Jurkat, Clone E6-1 (cell line): ENCODE data around the gene RCBTB2.
A peak's percentile ranks its signal among the peaks of the same experiment; 100 is the strongest.

ENCODE experiments used
- DNase-seq: peaks from one replicate; pipeline ENCODE4 v3.0.0-alpha.2; 2011; ENCODE audit warnings: low read depth, low spot score
- H3K4me3 ChIP-seq: 2 replicates; pipeline ENCODE4 v1.5.1; 2011; ENCODE audit warnings: mild to moderate bottlenecking, low read length, control low read depth, moderate library complexity

The RCBTB2 gene

DNA sequence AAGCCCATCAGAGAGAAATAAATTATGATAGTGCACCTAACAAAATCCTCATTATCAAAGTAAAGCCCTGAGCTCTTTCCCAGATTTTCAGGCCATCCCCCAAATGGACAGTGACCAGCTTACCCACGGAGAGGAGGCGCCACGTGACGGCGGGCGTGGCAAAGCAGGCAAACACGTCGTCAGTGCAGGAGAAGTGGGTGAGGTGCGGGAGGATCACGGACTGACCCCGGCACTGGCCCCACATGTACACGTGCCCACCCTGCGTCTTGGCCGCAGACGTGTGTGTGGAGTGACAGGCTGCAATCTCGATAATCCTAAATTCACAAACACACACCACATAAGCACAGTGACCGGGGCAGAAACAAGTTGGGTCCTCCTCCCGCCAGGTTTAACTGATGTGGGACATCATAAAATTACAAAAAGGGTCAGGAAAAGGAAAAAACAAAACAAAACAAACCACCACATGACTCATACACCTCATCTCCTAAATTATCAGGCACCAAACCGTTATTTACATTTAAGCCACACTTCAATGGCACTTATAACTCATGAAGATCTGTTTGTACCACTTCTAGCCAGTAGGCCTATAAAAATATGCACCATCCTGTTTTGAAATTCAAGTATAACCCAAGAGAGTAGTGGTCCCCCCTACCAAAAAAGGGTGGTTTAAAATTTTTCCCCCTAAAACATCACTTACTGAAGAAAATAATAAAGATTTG lies 30.1 kb downstream of the RCBTB2 start:
- no peak for DNase-seq
- H3K4me3 ChIP-seq: no peak overlapping the region

DNA sequence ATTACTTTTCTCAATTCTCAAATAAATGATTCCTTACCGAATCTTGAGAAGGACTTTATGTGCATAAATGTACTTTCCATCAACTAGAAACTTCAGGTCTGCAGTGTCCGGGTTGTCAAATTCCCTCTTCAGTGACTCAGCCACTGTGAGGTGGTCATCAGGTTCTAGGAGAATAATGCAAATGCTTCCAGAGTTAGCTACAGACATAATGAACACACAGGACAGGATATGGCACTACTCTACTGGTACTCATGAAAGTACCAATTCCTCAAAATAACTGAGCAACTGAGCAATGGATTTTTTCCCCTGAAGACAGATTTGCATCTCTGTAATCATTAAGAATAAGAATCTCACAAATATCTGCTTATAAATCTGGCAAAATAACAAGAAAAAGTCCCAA lies 31.2 kb downstream of the RCBTB2 start:
- no peak overlapping the region for H3K4me3 ChIP-seq
- no peak for DNase-seq

- H3K4me3 ChIP-seq: no peak overlapping the region
- no peak for DNase-seq
Measured at GRCh38 chr13:48500652-48501197, 32.2 kb downstream of the RCBTB2 start.

DNA sequence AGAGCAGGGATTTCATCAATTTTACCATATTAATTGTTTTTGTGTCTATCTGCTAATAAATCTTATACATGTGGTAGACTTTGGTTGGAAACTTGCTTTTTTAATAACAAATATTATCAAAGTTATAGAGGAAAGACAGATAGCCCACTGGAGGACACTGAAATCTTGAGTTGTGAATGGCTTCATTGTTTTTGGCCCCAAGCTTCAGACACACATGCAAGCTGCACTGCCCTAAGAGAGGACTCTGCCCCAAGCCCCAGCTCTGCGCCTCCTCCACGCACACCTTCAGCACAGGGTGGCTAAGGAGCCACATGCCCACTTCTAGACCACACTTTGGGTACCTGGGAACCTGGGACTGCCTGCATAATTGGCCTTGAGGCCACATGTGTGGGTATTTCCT lies 35.2 kb downstream of the RCBTB2 start:
- no peak for DNase-seq
- no peak overlapping the region for H3K4me3 ChIP-seq

DNA sequence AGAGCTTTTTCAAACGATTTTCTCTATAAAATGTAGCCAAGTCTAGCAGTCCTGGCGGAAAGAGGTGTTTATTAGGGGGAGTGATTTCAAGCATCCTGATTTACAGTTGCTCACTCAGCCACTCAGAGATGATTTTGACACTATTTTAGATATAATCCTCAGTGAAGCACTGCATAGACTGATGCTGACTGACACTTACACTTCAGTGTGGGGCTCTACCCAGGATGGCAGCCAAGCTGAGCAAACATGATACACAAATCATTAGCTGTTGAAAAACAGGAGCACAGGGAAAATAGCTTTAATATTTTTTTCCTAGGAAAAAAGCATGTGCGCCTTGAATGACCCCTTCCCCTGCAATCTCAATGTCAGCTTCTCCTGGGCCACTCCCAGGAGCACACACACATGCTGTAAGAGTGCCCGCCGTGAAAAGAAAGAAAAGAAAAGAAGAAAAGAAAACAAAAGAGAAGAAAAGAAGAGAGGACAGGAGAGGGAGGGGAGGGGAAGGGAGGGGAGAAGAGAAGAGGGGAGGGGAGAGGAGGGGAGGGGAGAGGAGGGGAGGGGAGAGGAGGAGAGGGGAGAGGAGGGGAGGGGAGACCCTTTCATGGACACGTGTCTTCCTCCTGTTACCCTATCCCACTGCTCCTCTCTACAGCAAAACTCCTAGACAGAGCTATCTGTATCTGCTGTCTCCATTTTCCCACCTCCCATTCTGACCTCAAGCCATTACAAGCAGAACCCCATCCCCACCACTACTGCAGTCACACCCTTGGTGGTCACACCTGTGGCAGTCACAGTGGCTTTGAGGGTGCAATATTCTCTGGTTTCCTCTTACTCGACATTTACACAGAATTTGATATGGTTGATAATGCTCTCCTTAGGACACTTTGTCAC lies 36.4 kb downstream of the RCBTB2 start:
- H3K4me3 ChIP-seq: peak overlapping the region; percentile 15
- peak; percentile 90 for DNase-seq

- no peak overlapping the region for H3K4me3 ChIP-seq
- DNase-seq: no peak
Measured at GRCh38 chr13:48494874-48495273, 38.0 kb downstream of the RCBTB2 start.

- DNase-seq: no peak
- H3K4me3 ChIP-seq: peak overlapping the region; percentile 74
Measured at GRCh38 chr13:48493851-48494250, 39.0 kb downstream of the RCBTB2 start.

GRCh38 chr13:48493066-48493765 lies 39.7 kb downstream of the RCBTB2 start:
- peak overlapping the region; percentile 74 for H3K4me3 ChIP-seq

GRCh38 chr13:48492470-48493065 lies 40.3 kb downstream of the RCBTB2 start:
- peak overlapping the region; percentile 74 for H3K4me3 ChIP-seq
- DNase-seq: peak; percentile 99

More at GRCh38 chr13:48493066-48493765, 39.7 kb downstream of the RCBTB2 start:
- DNase-seq: peak; percentile 91

- peak; percentile 74 for DNase-seq
- peak overlapping the region; percentile 74 for H3K4me3 ChIP-seq
Measured at GRCh38 chr13:48492096-48492440, 40.8 kb downstream of the RCBTB2 start.

DNA sequence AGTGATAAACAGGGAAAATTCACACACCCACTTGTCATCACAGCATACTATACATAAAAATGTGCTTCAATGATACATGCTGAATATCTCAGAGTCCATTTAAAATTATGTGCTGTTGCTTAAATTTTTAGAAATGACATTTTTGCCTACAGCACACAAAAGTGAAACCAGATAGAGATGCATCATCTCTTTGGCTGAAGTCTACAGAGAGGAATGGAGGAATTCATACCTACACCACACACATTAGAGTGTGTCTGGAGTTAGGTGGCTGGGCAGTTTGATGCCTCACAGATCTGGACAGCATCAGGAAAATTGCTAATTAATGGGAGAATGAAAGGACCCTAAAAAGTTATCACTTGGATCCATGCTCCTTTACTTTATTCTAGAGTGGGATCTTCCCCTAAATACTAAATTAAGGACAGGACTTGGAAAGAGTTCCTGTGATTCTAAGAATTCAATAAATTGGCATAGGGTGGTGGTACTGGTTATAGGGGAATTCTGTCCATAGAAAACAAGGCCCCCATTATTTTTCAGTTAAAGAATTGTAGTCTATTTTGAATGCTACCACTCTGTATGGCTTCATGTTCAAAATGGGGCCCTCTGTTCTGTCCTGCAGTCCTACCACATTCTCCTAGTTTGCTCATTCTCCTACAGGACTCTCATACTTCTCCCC lies 41.3 kb downstream of the RCBTB2 start:
- DNase-seq: no peak
- peak overlapping the region; percentile 74 for H3K4me3 ChIP-seq

DNA sequence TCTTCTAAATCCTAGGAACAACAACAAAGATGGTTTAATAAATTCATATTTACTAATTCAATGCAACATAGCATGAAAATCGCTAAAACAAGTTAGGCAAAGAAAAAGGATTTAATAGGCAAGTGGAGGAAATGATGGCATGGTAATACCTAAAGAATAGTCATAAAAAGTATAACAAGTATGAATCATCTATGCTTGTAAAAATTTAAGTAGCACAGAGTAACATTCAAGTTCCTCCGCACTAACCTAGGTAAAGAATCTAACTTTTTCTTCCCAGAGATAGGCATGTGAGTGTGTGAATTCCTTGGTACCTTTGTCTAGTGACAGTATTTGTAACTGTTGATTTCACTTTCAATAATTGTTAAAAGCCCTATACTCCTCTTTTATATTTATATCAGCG lies 42.6 kb downstream of the RCBTB2 start:
- peak overlapping the region; percentile 74 for H3K4me3 ChIP-seq
- DNase-seq: no peak

DNA sequence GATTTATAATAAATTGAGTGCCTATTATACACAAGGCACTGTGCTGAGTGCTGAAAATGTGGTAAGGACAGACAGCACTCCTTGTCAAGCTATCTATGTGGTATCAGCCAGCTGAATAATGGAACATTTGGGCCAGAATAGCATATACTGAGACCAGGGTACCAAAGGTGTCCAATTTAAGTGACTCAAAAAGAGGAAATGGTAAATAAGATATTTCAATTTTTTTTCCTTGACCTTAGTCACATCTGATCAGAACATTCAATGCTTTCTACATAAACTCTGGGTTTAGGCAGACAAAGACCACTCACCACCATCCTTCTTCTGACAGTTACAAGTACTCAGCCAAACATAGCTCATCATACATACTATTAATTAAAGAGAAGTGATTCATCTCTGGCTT lies 43.2 kb downstream of the RCBTB2 start:
- peak overlapping the region; percentile 74 for H3K4me3 ChIP-seq
- DNase-seq: no peak

GRCh38 chr13:48488995-48489394 lies 43.9 kb downstream of the RCBTB2 start:
- DNase-seq: no peak
- H3K4me3 ChIP-seq: peak overlapping the region; percentile 74

DNA sequence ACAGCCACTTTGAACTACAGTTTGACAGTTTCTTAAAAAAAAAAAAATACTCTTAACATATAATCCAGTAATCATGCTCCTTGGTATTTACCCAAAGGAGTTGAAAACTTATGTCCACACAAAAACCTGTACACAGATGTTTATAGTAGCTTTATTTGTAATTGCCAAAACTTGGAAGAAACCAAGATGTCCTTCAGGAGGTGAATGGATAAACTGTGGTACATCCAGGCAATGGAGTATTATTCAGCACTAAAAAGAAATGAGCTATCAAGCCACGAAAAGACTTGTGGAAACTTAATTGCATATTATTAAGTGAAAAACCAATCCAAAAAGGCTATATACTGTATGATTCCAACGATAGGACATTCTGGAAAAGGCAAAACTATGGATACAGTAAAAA lies 44.9 kb downstream of the RCBTB2 start:
- DNase-seq: no peak
- H3K4me3 ChIP-seq: no peak overlapping the region

GRCh38 chr13:48486836-48487235 lies 46.0 kb downstream of the RCBTB2 start:
- peak; percentile 88 for DNase-seq
- H3K4me3 ChIP-seq: no peak overlapping the region

DNA sequence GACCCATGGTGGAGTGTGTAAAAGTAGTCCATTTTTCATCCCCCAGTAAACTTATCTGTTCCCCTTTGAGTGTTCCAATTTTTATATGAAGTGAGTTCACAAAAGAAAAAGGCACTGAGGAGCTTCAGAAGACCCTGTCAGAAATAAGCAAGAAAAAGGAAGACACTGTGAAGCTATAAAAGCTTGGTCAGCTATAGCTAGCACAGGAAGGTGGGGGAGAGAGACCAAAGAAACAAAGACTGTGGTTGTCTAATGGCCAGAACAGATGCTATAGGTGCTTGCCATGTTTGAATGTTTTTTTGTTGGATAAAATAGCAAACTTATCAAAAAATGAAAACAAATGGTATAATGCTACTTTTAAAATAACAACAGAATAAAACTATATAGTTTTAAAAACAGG lies 46.5 kb downstream of the RCBTB2 start:
- no peak overlapping the region for H3K4me3 ChIP-seq
- DNase-seq: no peak

GRCh38 chr13:48485432-48485831 lies 47.4 kb downstream of the RCBTB2 start:
- DNase-seq: no peak
- H3K4me3 ChIP-seq: no peak overlapping the region

- no peak for DNase-seq
- H3K4me3 ChIP-seq: no peak overlapping the region
Measured at GRCh38 chr13:48483575-48483974, 49.3 kb downstream of the RCBTB2 start.
